Measurements from ENCODE around the gene NUMA1.
A peak's percentile ranks its signal among the peaks of the same experiment; 100 is the strongest.

Gene NUMA1

DNA sequence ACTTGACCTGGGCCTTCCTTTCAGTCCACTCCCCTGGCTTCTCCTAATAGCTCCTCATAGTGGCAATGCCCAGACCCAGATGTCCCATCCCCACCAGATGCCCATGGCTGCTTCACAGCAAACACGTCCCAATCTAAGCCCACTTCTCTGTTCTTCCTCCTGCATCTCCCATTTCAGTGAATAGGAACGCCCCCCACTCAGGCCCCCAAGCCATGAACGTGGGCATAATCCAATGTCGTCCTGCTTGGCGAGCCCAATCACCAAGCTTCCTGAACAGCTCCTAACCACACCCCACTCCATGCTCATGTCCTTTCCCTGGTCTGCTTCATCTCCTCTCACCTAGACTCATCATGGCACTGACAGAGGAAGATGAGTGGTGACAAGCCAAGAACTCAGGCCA lies 72.8 kb downstream of the NUMA1 start:
- TF ChIP-seq, protein P1, sequence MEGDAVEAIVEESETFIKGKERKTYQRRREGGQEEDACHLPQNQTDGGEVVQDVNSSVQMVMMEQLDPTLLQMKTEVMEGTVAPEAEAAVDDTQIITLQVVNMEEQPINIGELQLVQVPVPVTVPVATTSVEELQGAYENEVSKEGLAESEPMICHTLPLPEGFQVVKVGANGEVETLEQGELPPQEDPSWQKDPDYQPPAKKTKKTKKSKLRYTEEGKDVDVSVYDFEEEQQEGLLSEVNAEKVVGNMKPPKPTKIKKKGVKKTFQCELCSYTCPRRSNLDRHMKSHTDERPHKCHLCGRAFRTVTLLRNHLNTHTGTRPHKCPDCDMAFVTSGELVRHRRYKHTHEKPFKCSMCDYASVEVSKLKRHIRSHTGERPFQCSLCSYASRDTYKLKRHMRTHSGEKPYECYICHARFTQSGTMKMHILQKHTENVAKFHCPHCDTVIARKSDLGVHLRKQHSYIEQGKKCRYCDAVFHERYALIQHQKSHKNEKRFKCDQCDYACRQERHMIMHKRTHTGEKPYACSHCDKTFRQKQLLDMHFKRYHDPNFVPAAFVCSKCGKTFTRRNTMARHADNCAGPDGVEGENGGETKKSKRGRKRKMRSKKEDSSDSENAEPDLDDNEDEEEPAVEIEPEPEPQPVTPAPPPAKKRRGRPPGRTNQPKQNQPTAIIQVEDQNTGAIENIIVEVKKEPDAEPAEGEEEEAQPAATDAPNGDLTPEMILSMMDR (conservative IDR thresholded peaks at IDR 0.05), result no peak

GRCh38 chr11:72007089-72007476 lies 73.3 kb downstream of the NUMA1 start:
- H3K27ac ChIP-seq, result peak overlapping the region; percentile 60
- TF ChIP-seq, protein P1 (conservative IDR thresholded peaks at IDR 0.05), result no peak

More for the DNA sequence above, 72.8 kb downstream of the NUMA1 start:
- H3K27ac ChIP-seq, result peak overlapping the region; percentile 60

DNA sequence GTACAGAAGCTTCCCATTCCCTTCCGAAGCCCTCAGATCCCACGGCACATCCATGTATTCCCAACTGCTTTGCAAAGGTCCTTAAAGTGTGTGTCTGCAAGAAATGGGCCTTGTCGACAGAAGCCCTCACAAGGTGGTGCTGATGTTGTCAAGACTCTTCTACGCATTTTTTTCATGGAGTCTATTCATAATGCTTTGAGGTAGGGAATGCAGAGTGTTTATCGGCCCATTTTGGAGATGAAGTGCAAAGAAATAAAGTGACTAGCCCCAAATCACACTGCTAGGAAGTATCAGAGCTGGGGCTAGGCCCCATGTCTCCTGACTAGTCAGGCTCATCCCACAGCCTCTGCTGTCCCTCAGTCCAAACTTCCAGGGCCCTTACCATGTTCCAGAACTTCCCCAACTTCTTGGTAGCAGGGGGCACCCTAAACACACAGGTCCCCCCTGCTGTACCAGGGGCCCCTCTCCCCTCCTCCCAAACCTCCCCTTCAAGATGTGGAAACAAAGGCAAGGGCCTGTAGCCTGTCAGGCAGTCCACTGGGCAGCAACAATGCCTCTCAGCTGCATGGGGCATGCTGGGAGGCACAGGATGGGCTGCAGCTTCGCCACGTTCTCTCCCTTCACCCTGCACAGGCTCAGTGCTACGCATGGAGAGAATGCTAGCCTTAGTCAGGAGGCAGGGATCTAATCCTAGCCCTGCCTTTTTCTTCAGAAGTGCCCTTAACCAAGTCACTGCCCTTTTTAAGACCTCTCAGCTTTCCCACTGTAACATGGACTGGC lies 73.8 kb downstream of the NUMA1 start:
- peak overlapping the region; percentile 60 for H3K27ac ChIP-seq
- TF ChIP-seq, protein P1 (conservative IDR thresholded peaks at IDR 0.05), result no peak

DNA sequence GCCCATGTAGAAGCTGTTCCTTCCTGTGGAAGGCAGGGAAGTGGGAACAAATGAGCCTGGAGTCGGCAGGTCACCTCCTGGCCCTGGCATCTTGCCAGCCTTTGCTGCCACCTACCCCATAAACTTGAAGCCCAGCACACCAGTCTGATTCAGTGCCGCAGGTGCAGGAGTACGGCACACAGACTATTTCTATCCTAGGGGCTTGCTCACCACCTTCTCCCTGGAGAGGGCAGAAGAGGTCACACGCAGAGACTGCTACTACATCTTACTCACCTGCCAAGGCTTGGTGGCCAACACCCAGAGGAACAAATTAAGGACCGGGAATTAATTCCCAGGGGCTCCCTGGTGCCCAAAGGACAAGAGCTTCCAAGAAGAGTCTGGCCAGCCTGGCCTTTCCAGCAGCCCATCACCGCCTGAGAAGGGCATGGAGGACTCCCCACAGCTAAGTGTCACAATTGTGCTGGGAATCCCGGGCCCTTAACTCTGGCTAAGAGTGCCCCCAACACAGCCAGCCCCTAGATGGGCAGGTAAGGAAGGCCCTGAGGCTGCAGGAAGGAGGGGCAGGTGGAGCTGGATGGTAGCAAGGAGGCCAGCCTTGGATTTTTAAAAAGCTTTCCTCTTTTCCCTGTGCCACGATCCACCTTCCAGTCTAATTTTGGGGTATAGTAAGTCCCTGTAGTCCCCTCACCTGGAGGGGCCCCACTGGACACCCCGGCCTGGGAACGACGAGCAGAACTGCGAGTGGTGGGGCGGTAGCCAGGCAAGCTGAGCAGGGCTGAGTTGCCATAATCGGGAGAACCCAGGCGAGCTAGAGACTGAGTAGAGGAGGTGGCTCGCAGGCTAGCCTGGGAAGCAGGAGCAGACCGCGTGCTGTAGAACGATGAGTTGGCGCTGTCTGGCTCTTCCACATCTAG lies 74.7 kb downstream of the NUMA1 start:
- peak overlapping the region; percentile 60 for H3K27ac ChIP-seq
- TF ChIP-seq, protein P1 (conservative IDR thresholded peaks at IDR 0.05), result no peak

DNA sequence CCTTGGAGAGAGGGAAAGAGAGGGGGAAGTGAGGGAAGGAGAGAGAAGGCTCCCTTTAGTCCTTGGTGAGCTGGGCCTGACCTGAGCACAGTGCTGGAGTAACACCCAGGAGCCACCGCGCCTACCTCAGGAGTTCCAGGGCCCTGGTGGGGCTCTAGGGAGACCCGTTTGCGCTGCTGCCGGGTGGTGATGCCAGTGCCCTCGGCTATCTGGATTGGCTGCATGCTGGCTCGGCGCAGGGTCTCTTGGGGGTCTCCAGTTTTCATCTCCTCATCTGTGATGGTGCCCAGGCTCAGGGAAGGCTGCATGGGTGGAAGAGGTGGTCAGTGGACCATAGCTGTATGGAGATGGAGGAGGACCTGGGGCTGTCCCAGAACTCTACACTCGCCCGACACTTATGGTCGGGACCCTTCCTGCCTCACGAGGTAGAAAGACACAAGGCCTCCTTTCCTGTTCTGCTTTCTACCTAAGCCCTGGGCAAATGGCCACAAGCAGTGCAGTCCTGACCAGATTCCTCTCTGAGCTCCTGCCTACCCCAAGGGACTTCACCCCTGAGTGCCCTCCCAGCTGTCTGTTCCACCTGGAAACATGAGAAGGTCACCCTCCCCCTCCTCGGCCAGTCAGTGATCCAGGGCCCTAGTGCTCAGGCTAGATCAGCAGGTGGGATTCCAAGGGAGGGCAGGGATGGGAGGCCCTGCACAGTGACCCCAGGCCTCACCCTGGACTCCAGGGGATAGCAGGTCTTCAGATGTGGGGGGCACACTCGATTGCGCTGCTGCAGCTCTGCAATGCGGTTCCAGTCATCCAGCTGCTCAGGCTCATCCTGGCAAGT lies 75.6 kb downstream of the NUMA1 start:
- TF ChIP-seq, protein P1 (conservative IDR thresholded peaks at IDR 0.05), result no peak
- H3K27ac ChIP-seq, result peak overlapping the region; percentile 60

DNA sequence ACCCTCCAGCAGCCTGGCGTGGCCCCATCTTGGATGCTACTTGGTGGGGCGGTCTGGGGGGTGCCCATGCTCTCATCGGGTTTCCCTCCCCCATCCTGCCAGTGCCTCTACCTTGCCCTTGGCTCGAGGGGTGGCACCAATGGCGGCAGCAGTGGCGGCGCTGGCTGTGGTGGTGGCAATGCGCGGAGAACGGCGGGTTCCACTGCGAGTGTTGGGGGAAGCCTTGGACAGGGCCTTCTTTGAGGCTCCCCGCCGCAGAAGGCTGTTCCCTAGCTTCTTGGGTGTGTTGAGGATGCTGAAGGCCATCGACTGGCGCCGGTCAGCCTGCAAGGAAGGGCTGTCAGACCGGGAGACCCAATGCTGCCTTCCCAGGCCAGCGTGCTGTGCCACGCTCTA lies 76.6 kb downstream of the NUMA1 start:
- TF ChIP-seq, protein P1 (conservative IDR thresholded peaks at IDR 0.05), result no peak
- 0 out of 2 replicates have a peak overlapping the region, but pooled peaks have one; percentile 2 for H3K27ac ChIP-seq

Data from VCaP (cell line).